ENCODE results near the gene PDSS1. TPM values are rescaled to one million over a fixed set of nuclear protein-coding genes. Genes with fewer than 3 reads are reported as not detected.

Gene PDSS1
- total RNA-seq, 1 experiment from 2014 or later = 15.4 TPM

GRCh38 chr10:26655746-26656145 is 41.8 kb upstream of the PDSS1 start:
- Mint-ChIP-seq H3K27ac (ENCODE audit: unreplicated experiment) (no peak overlapping the region), H3K27me3 (ENCODE audit: unreplicated experiment) (no peaks in the 10 kb centered on the region), H3K4me1 (ENCODE audit: low read depth, unreplicated experiment) (peaks cover 8% of the 10 kb centered on the region), H3K36me3 (ENCODE audit: insufficient read depth, unreplicated experiment) (no peaks in the 10 kb centered on the region), H3K9me3 (ENCODE audit: low read depth, unreplicated experiment) (no peaks in the 10 kb centered on the region), H3K4me3 (ENCODE audit: low read depth, unreplicated experiment) (no peak overlapping the region)
- BruUV-seq (replicated peaks) = no TSS peak
- intact Hi-C loops (cut with micrococcal nuclease; ENCODE audit: unreplicated experiment) = no loop called here
- no peak for TF ChIP-seq CTCF (IDR thresholded peaks at IDR 0.05; ENCODE audit: unreplicated experiment)
- no peak for DNase-seq
- CTCF ChIA-PET = no interaction called here

- Mint-ChIP-seq H3K4me3 (ENCODE audit: low read depth, unreplicated experiment) (no peak overlapping the region), H3K9me3 (ENCODE audit: low read depth, unreplicated experiment) (peaks cover 2% of the 10 kb centered on the region), H3K4me1 (ENCODE audit: low read depth, unreplicated experiment) (no peaks in the 10 kb centered on the region), H3K27me3 (ENCODE audit: unreplicated experiment) (no peaks in the 10 kb centered on the region), H3K36me3 (ENCODE audit: insufficient read depth, unreplicated experiment) (no peaks in the 10 kb centered on the region), H3K27ac (ENCODE audit: unreplicated experiment) (no peak overlapping the region)
- CTCF ChIA-PET = no interaction called here
- intact Hi-C loops (cut with micrococcal nuclease; ENCODE audit: unreplicated experiment) = no loop called here
- DNase-seq = no peak
- BruUV-seq (replicated peaks) = no TSS peak
- TF ChIP-seq CTCF (IDR thresholded peaks at IDR 0.05; ENCODE audit: unreplicated experiment) = no peak
Measured at GRCh38 chr10:26662864-26663263, 34.6 kb upstream of the PDSS1 start.

GRCh38 chr10:26665080-26666048 is 32.1 kb upstream of the PDSS1 start:
- no TSS peak for BruUV-seq (replicated peaks)
- H3K27me3 Mint-ChIP-seq (ENCODE audit: unreplicated experiment) = no peaks in the 10 kb centered on the region
- H3K4me3 Mint-ChIP-seq (ENCODE audit: low read depth, unreplicated experiment) = no peak overlapping the region
- intact Hi-C loops (cut with micrococcal nuclease; ENCODE audit: unreplicated experiment) = no loop called here
- TF ChIP-seq CTCF (IDR thresholded peaks at IDR 0.05; ENCODE audit: unreplicated experiment) = no peak
- CTCF ChIA-PET = no interaction called here
- H3K9me3 Mint-ChIP-seq (ENCODE audit: low read depth, unreplicated experiment) = peaks cover 2% of the 10 kb centered on the region
- DNase-seq = no peak
- no peaks in the 10 kb centered on the region for H3K36me3 Mint-ChIP-seq (ENCODE audit: insufficient read depth, unreplicated experiment)
- no peak overlapping the region for H3K27ac Mint-ChIP-seq (ENCODE audit: unreplicated experiment)
- no peaks in the 10 kb centered on the region for H3K4me1 Mint-ChIP-seq (ENCODE audit: low read depth, unreplicated experiment)

GRCh38 chr10:26675873-26676257 is 21.6 kb upstream of the PDSS1 start:
- H3K27me3 Mint-ChIP-seq (ENCODE audit: unreplicated experiment) = no peaks in the 10 kb centered on the region
- H3K9me3 Mint-ChIP-seq (ENCODE audit: low read depth, unreplicated experiment) = no peaks in the 10 kb centered on the region
- H3K4me3 Mint-ChIP-seq (ENCODE audit: low read depth, unreplicated experiment) = no peak overlapping the region
- CTCF ChIA-PET = no interaction called here
- intact Hi-C loops (cut with micrococcal nuclease; ENCODE audit: unreplicated experiment) = no loop called here
- BruUV-seq (replicated peaks) = no TSS peak
- DNase-seq = no peak
- H3K4me1 Mint-ChIP-seq (ENCODE audit: low read depth, unreplicated experiment) = no peaks in the 10 kb centered on the region
- no peaks in the 10 kb centered on the region for H3K36me3 Mint-ChIP-seq (ENCODE audit: insufficient read depth, unreplicated experiment)
- no peak for TF ChIP-seq CTCF (IDR thresholded peaks at IDR 0.05; ENCODE audit: unreplicated experiment)
- H3K27ac Mint-ChIP-seq (ENCODE audit: unreplicated experiment) = no peak overlapping the region

Measured in Calu3 (cell line).